Gastroesophageal sphincter (tissue), 3 donors: Measurements from ENCODE around the gene ZNF3.
"Not testable (repeated sequence)": the region's sequence is repeated elsewhere in the genome, so short reads cannot be mapped to it uniquely, and the experiment has no call there.

Experiments
- EP300 ChIP-seq: sonication (generic); formaldehyde crosslinking; IDR thresholded peaks from one replicate; pipeline ENCODE4 v1.6.1; 2017; ENCODE audit warnings: antibody characterized with exemption, mild to moderate bottlenecking
- POLR2A ChIP-seq, 2 donors: fragments of 450-650 bp; IDR thresholded peaks; one replicate each; pipeline ENCODE4 v1.6.1; 2017; ENCODE audit warnings: antibody characterized with exemption in 2 of 2, mild to moderate bottlenecking in 2 of 2, moderate library complexity in 1 of 2
- POLR2AphosphoS5 ChIP-seq: sonication (generic); formaldehyde crosslinking; IDR thresholded peaks from one replicate; pipeline ENCODE4 v1.6.1; 2017; ENCODE audit warnings: antibody characterized with exemption
- TF ChIP-seq, protein P1 (sequence below), 4 experiments: fragments of 200-600 bp in 2 of 4; fragments of 450-650 bp in 2 of 4; sonication (generic) in 1 of 4; IDR thresholded peaks; one replicate each; pipeline ENCODE4 v1.5.1; 2017 to 2019; ENCODE audit warnings: antibody characterized with exemption in 4 of 4, mild to moderate bottlenecking in 2 of 4, moderate library complexity in 2 of 4

GRCh38 chr7:100130220-100130607, 48.7 kb upstream of the ZNF3 start:
- not testable (repeated sequence) for TF ChIP-seq EP300; POLR2A (IDR thresholded peaks at IDR 0.05); POLR2AphosphoS5
- TF ChIP-seq, protein P1, sequence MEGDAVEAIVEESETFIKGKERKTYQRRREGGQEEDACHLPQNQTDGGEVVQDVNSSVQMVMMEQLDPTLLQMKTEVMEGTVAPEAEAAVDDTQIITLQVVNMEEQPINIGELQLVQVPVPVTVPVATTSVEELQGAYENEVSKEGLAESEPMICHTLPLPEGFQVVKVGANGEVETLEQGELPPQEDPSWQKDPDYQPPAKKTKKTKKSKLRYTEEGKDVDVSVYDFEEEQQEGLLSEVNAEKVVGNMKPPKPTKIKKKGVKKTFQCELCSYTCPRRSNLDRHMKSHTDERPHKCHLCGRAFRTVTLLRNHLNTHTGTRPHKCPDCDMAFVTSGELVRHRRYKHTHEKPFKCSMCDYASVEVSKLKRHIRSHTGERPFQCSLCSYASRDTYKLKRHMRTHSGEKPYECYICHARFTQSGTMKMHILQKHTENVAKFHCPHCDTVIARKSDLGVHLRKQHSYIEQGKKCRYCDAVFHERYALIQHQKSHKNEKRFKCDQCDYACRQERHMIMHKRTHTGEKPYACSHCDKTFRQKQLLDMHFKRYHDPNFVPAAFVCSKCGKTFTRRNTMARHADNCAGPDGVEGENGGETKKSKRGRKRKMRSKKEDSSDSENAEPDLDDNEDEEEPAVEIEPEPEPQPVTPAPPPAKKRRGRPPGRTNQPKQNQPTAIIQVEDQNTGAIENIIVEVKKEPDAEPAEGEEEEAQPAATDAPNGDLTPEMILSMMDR (IDR thresholded peaks at IDR 0.05): not testable (repeated sequence)
